HUES48 (cell line): ENCODE results near the gene MIGA1.

Experiments
- H3K27ac ChIP-seq: one replicate; pipeline ENCODE4 v1.7.0; 2013; ENCODE audit warnings: low read depth, low read length, inconsistent platforms
- H3K27me3 ChIP-seq: 2 replicates; pipeline ENCODE4 v1.6.1; 2013; ENCODE audit warnings: mild to moderate bottlenecking, low read length; ENCODE audit not compliant: control insufficient read depth, insufficient read depth
- H3K36me3 ChIP-seq: 2 replicates; pipeline ENCODE4 v1.6.1; 2013; ENCODE audit warnings: low read length; ENCODE audit not compliant: control insufficient read depth, insufficient read depth
- H3K4me1 ChIP-seq: 2 replicates; pipeline ENCODE4 v1.6.1; 2013; ENCODE audit warnings: mild to moderate bottlenecking, low read length; ENCODE audit not compliant: control insufficient read depth, insufficient read depth
- H3K4me3 ChIP-seq: 2 replicates; pipeline ENCODE4 v1.5.1; 2013; ENCODE audit warnings: mild to moderate bottlenecking, low read depth, low read length
- H3K9ac ChIP-seq: 2 replicates; pipeline ENCODE4 v1.6.1; 2013; ENCODE audit warnings: mild to moderate bottlenecking, low read depth, low read length, moderate library complexity
- H3K9me3 ChIP-seq: 2 replicates; pipeline ENCODE4 v1.6.1; 2013; ENCODE audit warnings: low read length; ENCODE audit not compliant: control insufficient read depth, insufficient read depth

MIGA1 gene

DNA sequence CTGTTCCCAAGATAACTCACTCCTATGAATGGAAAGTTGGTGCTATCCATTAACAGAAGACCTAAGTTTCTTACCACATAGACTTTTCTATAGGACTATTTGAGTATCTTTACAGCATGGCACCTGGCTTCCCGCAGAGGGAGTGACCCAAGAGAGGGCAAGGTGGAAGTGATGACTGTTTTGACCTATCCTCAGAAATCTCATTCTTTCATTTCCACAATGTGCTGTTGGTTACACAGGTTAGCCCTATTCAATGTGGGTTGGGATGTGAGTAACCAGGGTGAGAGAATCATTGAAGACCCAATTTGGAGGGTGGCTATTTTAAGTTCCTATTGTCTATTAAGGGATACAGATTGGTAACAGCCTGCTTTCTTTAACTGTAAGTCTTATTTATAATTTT, 70.6 kb downstream of the MIGA1 start:
- no peak overlapping the region for H3K4me3 ChIP-seq
- no peak overlapping the region for H3K27ac ChIP-seq
- H3K27me3 ChIP-seq, result no peaks in the 10 kb centered on the region
- H3K4me1 ChIP-seq, result no peaks in the 10 kb centered on the region
- H3K36me3 ChIP-seq, result no peaks in the 10 kb centered on the region
- no peaks in the 10 kb centered on the region for H3K9me3 ChIP-seq
- no peak overlapping the region for H3K9ac ChIP-seq

DNA sequence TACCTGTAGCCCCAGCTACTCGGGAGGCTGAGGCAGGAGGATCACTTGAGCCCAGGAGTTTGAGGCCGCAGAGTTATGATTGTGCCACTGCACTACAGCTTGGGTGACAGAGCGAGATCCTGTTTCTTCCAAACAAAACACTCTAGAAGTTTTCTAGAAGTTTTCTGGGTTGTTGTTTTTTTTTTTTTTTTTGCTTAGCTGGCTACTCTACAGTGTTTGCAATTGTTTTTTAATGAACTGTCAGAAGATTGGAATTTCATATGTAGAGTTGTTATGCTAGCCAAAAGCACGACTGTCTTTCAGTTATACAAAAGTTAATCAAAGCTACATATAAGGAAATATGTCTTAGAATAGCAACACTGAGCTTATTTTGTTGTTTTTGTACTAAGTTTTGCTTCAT, 78.1 kb downstream of the MIGA1 start:
- H3K4me3 ChIP-seq, result no peak overlapping the region
- no peaks in the 10 kb centered on the region; the same call in 1 of the 2 replicates for H3K9me3 ChIP-seq
- H3K27me3 ChIP-seq, result no peaks in the 10 kb centered on the region
- H3K36me3 ChIP-seq, result no peaks in the 10 kb centered on the region
- no peak overlapping the region for H3K9ac ChIP-seq
- H3K27ac ChIP-seq, result no peak overlapping the region
- H3K4me1 ChIP-seq, result no peaks in the 10 kb centered on the region

DNA sequence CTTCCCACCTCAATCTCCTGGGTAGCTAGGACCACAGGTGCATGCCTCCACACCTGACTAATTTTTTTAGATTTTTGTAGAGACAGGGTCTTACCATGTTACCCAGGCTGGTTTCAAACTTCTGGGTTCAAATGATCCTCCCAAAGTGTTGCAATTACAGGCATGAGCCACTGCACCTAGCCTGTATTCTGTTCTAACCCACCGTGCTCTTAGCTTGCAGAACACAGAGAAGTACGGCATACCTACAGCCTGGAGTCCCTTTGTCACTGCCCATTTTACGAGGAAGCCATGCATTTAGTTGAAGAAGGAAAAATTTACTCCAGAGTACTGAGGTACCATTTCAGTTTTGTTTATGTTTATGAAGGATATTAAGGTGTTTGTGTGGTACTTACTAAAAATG, 79.3 kb downstream of the MIGA1 start:
- no peaks in the 10 kb centered on the region for H3K36me3 ChIP-seq
- no peak overlapping the region for H3K27ac ChIP-seq

DNA sequence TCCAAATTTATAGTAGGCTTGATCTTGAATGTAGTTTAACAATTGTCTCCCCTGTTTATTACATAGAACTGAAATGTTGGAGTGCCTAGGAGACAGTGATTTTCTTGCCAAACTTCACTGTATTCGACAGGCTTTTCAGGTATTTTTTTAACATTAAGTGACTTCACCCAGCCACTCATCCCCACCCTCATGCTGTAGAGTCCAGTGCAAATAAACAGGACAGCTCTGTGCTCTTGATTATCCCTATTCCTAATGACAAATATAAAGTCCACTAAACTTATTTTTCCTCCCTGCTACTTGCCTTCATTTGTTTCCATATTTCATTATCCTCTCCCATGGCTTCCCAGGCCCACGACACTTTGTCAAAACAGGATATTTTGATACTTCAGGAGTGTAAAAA, 79.8 kb downstream of the MIGA1 start:
- Histone ChIP-seq H3K27ac (no peak overlapping the region), H3K36me3 (no peaks in the 10 kb centered on the region), H3K4me1 (no peaks in the 10 kb centered on the region), H3K27me3 (no peaks in the 10 kb centered on the region), H3K9me3 (no peaks in the 10 kb centered on the region; the same call in 1 of the 2 replicates), H3K9ac (no peak overlapping the region), H3K4me3 (no peak overlapping the region)

More for the DNA sequence above, 79.3 kb downstream of the MIGA1 start:
- Histone ChIP-seq H3K4me1 (no peaks in the 10 kb centered on the region), H3K27me3 (no peaks in the 10 kb centered on the region), H3K4me3 (no peak overlapping the region), H3K9ac (no peak overlapping the region), H3K9me3 (no peaks in the 10 kb centered on the region; the same call in 1 of the 2 replicates)

DNA sequence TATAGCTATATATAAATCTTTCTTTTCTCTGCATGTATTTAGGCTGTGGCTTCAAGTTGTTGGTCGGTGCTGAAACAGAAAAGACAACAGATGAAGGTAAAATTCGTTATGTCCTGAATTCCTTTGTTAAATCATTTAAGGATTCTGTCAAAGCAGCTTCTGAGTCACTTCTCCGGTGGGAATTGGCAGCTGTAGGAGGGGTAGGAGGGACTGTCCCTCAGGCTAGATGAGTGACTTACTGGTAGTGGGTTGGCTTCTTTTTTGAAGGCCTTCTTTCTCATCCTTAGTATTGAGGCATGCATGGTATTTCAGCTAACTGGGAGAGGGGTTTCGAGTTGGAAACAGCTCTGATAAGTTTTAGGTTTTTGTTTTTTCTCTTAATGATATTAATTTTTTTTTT, 86.8 kb downstream of the MIGA1 start:
- H3K27me3 ChIP-seq, result no peaks in the 10 kb centered on the region
- H3K27ac ChIP-seq, result no peak overlapping the region
- H3K36me3 ChIP-seq, result peaks cover 4% of the 10 kb centered on the region; the same call in 1 of the 2 replicates
- H3K9me3 ChIP-seq, result no peaks in the 10 kb centered on the region
- no peaks in the 10 kb centered on the region for H3K4me1 ChIP-seq
- H3K4me3 ChIP-seq, result no peak overlapping the region
- no peak overlapping the region for H3K9ac ChIP-seq

DNA sequence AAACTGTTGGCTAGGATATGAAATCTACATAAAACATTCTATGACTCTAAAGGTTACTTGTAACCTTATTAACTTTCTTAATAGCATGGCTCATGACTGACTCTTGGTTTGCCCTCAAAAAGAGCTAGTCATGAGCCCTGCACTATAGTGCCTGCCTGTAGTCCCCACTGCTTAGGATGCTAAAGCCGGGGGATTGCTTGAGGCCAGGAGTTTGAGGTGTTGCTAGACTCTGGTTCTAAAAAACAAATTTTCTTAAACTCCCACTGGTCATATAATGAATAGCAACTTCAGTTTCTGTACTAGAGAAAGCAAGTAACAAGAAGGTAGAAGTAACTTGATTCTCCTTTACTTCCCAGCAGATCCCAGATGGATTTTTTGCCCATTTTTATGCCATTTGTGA, 93.2 kb downstream of the MIGA1 start:
- Histone ChIP-seq H3K4me3 (no peak overlapping the region), H3K4me1 (no peaks in the 10 kb centered on the region), H3K9me3 (no peaks in the 10 kb centered on the region), H3K27ac (no peak overlapping the region), H3K27me3 (no peaks in the 10 kb centered on the region), H3K9ac (no peak overlapping the region), H3K36me3 (peaks cover 4% of the 10 kb centered on the region; the same call in 1 of the 2 replicates)

DNA sequence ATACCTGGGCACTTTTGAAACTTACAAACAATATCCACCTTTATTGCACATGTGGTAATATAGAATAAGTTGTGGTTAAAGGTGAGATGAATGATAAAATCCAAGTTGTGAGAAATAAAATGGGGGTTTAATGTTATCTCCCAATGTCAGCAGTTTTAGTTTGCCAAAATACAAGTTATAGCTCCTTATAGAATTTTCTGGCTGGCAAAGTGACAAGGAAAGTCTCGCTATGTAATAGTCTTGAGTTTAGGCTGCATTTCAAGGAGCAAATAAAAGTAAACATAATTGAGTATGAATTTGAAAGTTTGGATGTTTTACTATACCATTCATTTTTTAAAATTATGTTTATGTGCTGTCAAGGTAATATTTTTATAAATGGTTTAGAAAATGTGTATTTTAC, 94.0 kb downstream of the MIGA1 start:
- H3K36me3 ChIP-seq, result peaks cover 1% of the 10 kb centered on the region; the same call in 1 of the 2 replicates
- H3K9ac ChIP-seq, result no peak overlapping the region
- H3K27ac ChIP-seq, result no peak overlapping the region
- no peaks in the 10 kb centered on the region for H3K9me3 ChIP-seq
- H3K27me3 ChIP-seq, result no peaks in the 10 kb centered on the region
- H3K4me1 ChIP-seq, result no peaks in the 10 kb centered on the region
- H3K4me3 ChIP-seq, result no peak overlapping the region

DNA sequence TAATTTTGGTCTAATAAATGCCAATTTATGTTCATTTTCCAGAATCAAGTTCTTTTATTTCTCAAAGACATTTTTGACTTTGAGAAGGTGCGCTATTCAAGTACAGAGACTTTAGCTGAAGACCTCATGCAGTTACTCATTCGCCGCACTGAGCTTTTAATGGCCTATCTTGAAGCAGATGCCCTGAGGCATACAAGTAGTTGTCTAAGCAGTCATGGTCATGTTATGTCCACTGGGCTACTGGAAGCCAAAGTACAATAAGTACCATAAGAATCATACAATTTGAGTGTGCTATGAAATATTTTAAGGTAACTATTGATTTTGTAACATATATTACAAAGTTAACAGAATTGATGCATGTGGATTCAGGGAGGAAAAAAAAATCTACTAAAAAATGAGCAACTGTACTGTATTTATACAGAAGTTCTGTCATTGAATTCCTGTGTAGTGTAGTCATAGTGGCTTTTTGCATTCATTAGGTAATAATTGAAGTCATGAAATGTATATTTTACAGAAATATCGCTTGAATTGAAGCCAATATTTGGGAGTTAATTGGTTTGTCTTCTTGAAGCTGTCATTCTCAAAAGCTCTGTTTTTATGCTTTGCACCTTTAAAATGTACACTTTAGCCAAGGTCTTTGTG, 95.5 kb downstream of the MIGA1 start:
- Histone ChIP-seq H3K4me1 (no peaks in the 10 kb centered on the region), H3K9me3 (no peaks in the 10 kb centered on the region), H3K36me3 (no peaks in the 10 kb centered on the region), H3K9ac (no peak overlapping the region), H3K27me3 (no peaks in the 10 kb centered on the region), H3K27ac (no peak overlapping the region), H3K4me3 (no peak overlapping the region)

DNA sequence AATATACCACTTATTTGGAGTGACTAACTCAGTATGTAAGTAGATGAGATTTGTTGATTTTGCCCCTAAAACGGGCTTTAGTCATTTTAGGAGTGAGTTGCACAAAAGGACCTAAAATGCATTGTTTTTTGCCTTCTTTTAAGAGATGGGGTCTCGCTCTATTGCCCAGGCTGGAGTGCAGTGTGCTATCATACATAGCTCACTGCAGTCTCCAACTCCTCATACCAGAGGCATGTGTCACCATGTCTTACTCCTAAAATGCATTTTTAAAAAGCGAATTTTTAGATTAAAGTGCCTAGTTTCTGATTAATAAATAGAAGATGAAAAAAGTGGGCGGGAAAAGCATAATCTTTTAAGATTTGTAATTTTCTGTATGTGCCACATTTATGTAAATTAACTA, 97.4 kb downstream of the MIGA1 start:
- Histone ChIP-seq H3K9me3 (no peaks in the 10 kb centered on the region), H3K36me3 (no peaks in the 10 kb centered on the region), H3K27me3 (no peaks in the 10 kb centered on the region)

DNA sequence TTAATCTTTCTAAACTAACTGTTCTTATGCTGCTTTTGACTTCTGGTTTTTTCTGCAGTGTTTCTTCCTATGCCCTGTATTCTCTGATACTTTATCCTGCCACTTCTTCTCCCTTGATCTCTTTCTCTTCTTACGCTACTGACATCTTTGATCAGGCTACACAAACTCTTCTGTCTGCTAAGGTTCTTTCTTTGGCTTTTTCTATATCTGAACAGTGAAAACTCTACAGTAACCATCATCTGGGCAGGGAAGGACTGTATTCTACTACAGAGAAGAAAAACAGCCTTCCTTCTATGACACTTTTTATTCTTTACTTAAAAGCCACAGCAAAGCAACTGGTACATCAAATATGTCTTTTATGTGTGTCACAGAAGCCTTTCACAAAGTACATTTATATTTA, 101.6 kb downstream of the MIGA1 start:
- no peaks in the 10 kb centered on the region for H3K4me1 ChIP-seq
- no peaks in the 10 kb centered on the region for H3K9me3 ChIP-seq
- H3K4me3 ChIP-seq, result no peak overlapping the region
- H3K9ac ChIP-seq, result no peak overlapping the region
- no peak overlapping the region for H3K27ac ChIP-seq
- no peaks in the 10 kb centered on the region for H3K36me3 ChIP-seq
- H3K27me3 ChIP-seq, result no peaks in the 10 kb centered on the region

More for the DNA sequence above, 97.4 kb downstream of the MIGA1 start:
- no peak overlapping the region for H3K9ac ChIP-seq
- no peak overlapping the region for H3K27ac ChIP-seq
- H3K4me1 ChIP-seq, result no peaks in the 10 kb centered on the region
- no peak overlapping the region for H3K4me3 ChIP-seq

DNA sequence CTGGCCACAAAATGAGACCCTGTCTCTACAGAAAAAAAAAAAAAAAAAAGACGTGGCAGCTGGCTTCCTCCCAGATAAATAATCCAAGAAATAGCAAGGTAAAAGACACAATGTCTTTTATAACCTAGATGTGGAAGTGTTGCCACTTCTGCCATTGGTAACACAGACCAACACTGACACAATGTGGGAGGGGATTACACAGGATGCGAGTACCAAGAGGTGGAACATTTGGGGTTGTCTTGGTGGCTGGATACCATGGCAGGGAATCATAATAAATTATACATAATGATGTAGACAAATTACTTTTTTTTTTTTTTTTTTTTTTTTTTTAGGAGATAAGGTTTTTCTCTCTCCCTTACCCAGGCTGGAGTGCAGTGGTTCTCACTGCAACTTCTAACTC, 103.0 kb downstream of the MIGA1 start:
- no peak overlapping the region for H3K4me3 ChIP-seq
- H3K9ac ChIP-seq, result no peak overlapping the region
- no peaks in the 10 kb centered on the region for H3K9me3 ChIP-seq

More for the DNA sequence above, 103.0 kb downstream of the MIGA1 start:
- Histone ChIP-seq H3K27ac (no peak overlapping the region), H3K27me3 (no peaks in the 10 kb centered on the region), H3K36me3 (no peaks in the 10 kb centered on the region), H3K4me1 (no peaks in the 10 kb centered on the region)
